Astrocyte (in vitro differentiated cells and primary cell): ENCODE measurements around the gene FBP2. TPM values are rescaled to one million over a fixed set of nuclear protein-coding genes. Genes with fewer than 3 reads are reported as not detected.

Source experiments
- DNase-seq: peaks from one replicate; pipeline ENCODE4 v3.0.0-alpha.2; 2010; ENCODE audit warnings: low read depth
- FAIRE-seq: peaks from 2 replicates; lab custom pipeline; 2011; peaks lifted over from hg19 to GRCh38; lab: Jason Lieb, UNC
- H2AFZ ChIP-seq: 2 replicates; pipeline ENCODE4 v1.6.0; 2012; ENCODE audit warnings: low read depth, low read length, inconsistent platforms
- H3K27ac ChIP-seq: 2 replicates; pipeline ENCODE4 v1.5.1; 2011; ENCODE audit warnings: low read depth, low read length, inconsistent platforms
- H3K27me3 ChIP-seq: 2 replicates; pipeline ENCODE4 v1.6.0; 2011; ENCODE audit warnings: low read length, inconsistent platforms; ENCODE audit not compliant: insufficient read depth
- H3K36me3 ChIP-seq: 2 replicates; pipeline ENCODE4 v1.5.1; 2011; ENCODE audit warnings: low read length, inconsistent platforms; ENCODE audit not compliant: insufficient read depth
- H3K4me1 ChIP-seq: 2 replicates; pipeline ENCODE4 v1.5.1; 2011; ENCODE audit warnings: low read length, inconsistent platforms; ENCODE audit not compliant: insufficient read depth
- H3K4me2 ChIP-seq: 2 replicates; pipeline ENCODE4 v1.6.0; 2012; ENCODE audit warnings: low read length, inconsistent platforms
- H3K4me3 ChIP-seq: 2 replicates; pipeline ENCODE4 v1.5.1; 2011; ENCODE audit warnings: low read depth, mild to moderate bottlenecking, low read length, inconsistent platforms; ENCODE audit not compliant: insufficient read depth
- H3K79me2 ChIP-seq: 2 replicates; pipeline ENCODE4 v1.6.0; 2012; ENCODE audit warnings: mild to moderate bottlenecking, low read length, inconsistent platforms; ENCODE audit not compliant: insufficient read depth
- H3K9ac ChIP-seq: 2 replicates; pipeline ENCODE4 v1.6.0; 2012; ENCODE audit warnings: mild to moderate bottlenecking, low read length, inconsistent platforms
- H3K9me3 ChIP-seq: 2 replicates; pipeline ENCODE4 v1.5.1; 2012; ENCODE audit warnings: low read depth, mild to moderate bottlenecking, low read length, inconsistent platforms; ENCODE audit not compliant: insufficient read depth
- H4K20me1 ChIP-seq: 2 replicates; pipeline ENCODE4 v1.6.0; 2012; ENCODE audit warnings: low read length, inconsistent platforms; ENCODE audit not compliant: insufficient read depth
- H3K27ac Mint-ChIP-seq: one replicate; pipeline ENCODE4 v1.8.0; 2021; ENCODE audit warnings: mild to moderate bottlenecking, mixed read lengths; ENCODE audit not compliant: unreplicated experiment
- H3K27me3 Mint-ChIP-seq: one replicate; pipeline ENCODE4 v1.8.0; 2021; ENCODE audit warnings: low read depth, mixed read lengths; ENCODE audit not compliant: unreplicated experiment
- H3K36me3 Mint-ChIP-seq: one replicate; pipeline ENCODE4 v1.8.0; 2021; ENCODE audit warnings: low read depth, mixed read lengths; ENCODE audit not compliant: unreplicated experiment
- H3K4me1 Mint-ChIP-seq: one replicate; pipeline ENCODE4 v1.8.0; 2021; ENCODE audit warnings: low read depth, mixed read lengths; ENCODE audit not compliant: unreplicated experiment
- H3K4me3 Mint-ChIP-seq: one replicate; pipeline ENCODE4 v1.8.0; 2021; ENCODE audit warnings: mild to moderate bottlenecking, moderate library complexity, mixed read lengths; ENCODE audit not compliant: unreplicated experiment
- H3K9me3 Mint-ChIP-seq: one replicate; pipeline ENCODE4 v1.8.0; 2021; ENCODE audit warnings: mild to moderate bottlenecking, mixed read lengths; ENCODE audit not compliant: unreplicated experiment
- CTCF ChIP-seq: IDR thresholded peaks from 2 replicates; pipeline ENCODE4 v1.5.1; 2011; ENCODE audit warnings: low read depth, mild to moderate bottlenecking, inconsistent platforms, low read length, moderate library complexity; ENCODE audit not compliant: insufficient read depth
- EZH2 ChIP-seq: IDR thresholded peaks from 2 replicates; pipeline ENCODE4 v1.6.1; 2012; ENCODE audit warnings: mild to moderate bottlenecking, low read length, inconsistent platforms; ENCODE audit not compliant: insufficient read depth
- total RNA-seq: library from RNA; stranded (reverse); gene quantifications from 2 replicates; pipeline ENCODE4 v1.2.1, GENCODE V29; 2021

FBP2 gene
- total RNA-seq, 1 donor from 2014 or later, result not detected

GRCh38 chr9:94526271-94526670, 67.4 kb downstream of the FBP2 start:
- no peaks in the 10 kb centered on the region for H3K36me3 Mint-ChIP-seq
- no peak overlapping the region for H3K4me2 ChIP-seq
- DNase-seq (no peak), FAIRE-seq (no peak)
- no peak overlapping the region for H3K27ac Mint-ChIP-seq
- H3K4me3 Mint-ChIP-seq, result no peak overlapping the region
- no peak overlapping the region for H3K4me3 ChIP-seq
- no peak for TF ChIP-seq CTCF
- no peak for TF ChIP-seq EZH2
- H3K79me2 ChIP-seq, result no peaks in the 10 kb centered on the region
- no peak overlapping the region for H2AFZ ChIP-seq
- no peak overlapping the region for H3K27ac ChIP-seq
- H3K36me3 ChIP-seq, result no peaks in the 10 kb centered on the region
- no peak overlapping the region for H3K9ac ChIP-seq
- no peaks in the 10 kb centered on the region for H3K4me1 Mint-ChIP-seq
- no peaks in the 10 kb centered on the region for H3K4me1 ChIP-seq
- no peaks in the 10 kb centered on the region for H3K9me3 ChIP-seq
- no peaks in the 10 kb centered on the region for H3K27me3 ChIP-seq
- no peaks in the 10 kb centered on the region for H3K27me3 Mint-ChIP-seq
- no peaks in the 10 kb centered on the region for H4K20me1 ChIP-seq
- no peaks in the 10 kb centered on the region for H3K9me3 Mint-ChIP-seq

GRCh38 chr9:94525396-94526035, 68.1 kb downstream of the FBP2 start:
- Histone ChIP-seq H2AFZ (no peak overlapping the region), H3K27ac (no peak overlapping the region), H3K4me2 (no peak overlapping the region), H3K79me2 (no peaks in the 10 kb centered on the region), H4K20me1 (no peaks in the 10 kb centered on the region), H3K36me3 (no peaks in the 10 kb centered on the region), H3K27me3 (no peaks in the 10 kb centered on the region), H3K4me3 (no peak overlapping the region), H3K9ac (no peak overlapping the region), H3K9me3 (no peaks in the 10 kb centered on the region), H3K4me1 (no peaks in the 10 kb centered on the region)
- Mint-ChIP-seq H3K4me1 (no peaks in the 10 kb centered on the region), H3K4me3 (no peak overlapping the region), H3K27me3 (no peaks in the 10 kb centered on the region), H3K9me3 (no peaks in the 10 kb centered on the region), H3K27ac (no peak overlapping the region), H3K36me3 (no peaks in the 10 kb centered on the region)
- FAIRE-seq, result no peak
- DNase-seq, result no peak
- TF ChIP-seq CTCF (no peak), EZH2 (no peak)

- TF ChIP-seq CTCF, result no peak
- TF ChIP-seq EZH2, result no peak
- Histone ChIP-seq H3K36me3 (no peaks in the 10 kb centered on the region), H3K79me2 (no peaks in the 10 kb centered on the region), H3K4me1 (no peaks in the 10 kb centered on the region), H3K4me3 (no peak overlapping the region), H3K9ac (no peak overlapping the region), H3K27me3 (no peaks in the 10 kb centered on the region), H3K4me2 (no peak overlapping the region), H3K9me3 (no peaks in the 10 kb centered on the region), H4K20me1 (no peaks in the 10 kb centered on the region), H3K27ac (no peak overlapping the region), H2AFZ (no peak overlapping the region)
- Mint-ChIP-seq H3K9me3 (peaks cover 3% of the 10 kb centered on the region), H3K27ac (no peak overlapping the region), H3K4me3 (no peak overlapping the region), H3K4me1 (peaks cover 9% of the 10 kb centered on the region), H3K36me3 (no peaks in the 10 kb centered on the region), H3K27me3 (no peaks in the 10 kb centered on the region)
- no peak for DNase-seq
- FAIRE-seq, result no peak
These were observed 76.4 kb downstream of the FBP2 start for GRCh38 chr9:94517254-94517653.
